ENCODE measurements around the gene RARB. TPM values are rescaled to one million over a fixed set of nuclear protein-coding genes. Genes with fewer than 3 reads are reported as not detected.

RARB gene
- total and polyA plus RNA-seq, 2 donors from 2014 or later, result 8.3 to 14.7 TPM

DNA sequence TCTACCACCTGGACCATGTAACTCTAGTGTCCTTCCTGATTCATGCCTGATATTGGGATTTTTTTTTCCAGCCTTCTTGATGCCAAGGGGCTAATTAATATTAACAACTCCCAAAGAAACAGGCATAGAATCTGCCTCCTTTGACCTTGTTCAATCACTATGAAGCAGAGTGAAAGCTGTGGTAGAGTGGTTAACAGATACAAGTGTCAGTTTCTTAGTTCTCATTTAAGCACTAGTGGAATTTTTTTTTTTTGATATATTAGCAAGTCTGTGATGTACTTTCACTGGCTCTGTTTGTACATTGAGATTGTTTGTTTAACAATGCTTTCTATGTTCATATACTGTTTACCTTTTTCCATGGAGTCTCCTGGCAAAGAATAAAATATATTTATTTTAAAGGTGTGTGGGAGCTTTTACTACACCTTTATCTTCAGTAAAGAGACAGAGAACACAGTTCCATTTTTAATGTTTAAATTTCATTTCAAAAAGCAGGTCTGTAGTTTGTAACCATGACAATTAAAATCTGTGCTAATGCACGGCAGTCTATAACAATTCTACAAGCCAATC is 169.6 kb downstream of the RARB start:
- Histone ChIP-seq H3K27ac (ENCODE audit: low read depth in 2 of 2, low read length in 2 of 2) (no peak overlapping the region), H3K9me3 (ENCODE audit: control insufficient read depth in 2 of 3, insufficient read depth in 1 of 3, low read length in 3 of 3) (no peaks in the 10 kb centered on the region), H3K4me1 (ENCODE audit: control insufficient read depth in 2 of 3, insufficient read depth in 2 of 3, low read depth in 1 of 3, low read length in 3 of 3) (peaks cover 3 to 9% (median 9%) of the 10 kb centered on the region in 3 donors), H3K4me3 (ENCODE audit: low read length in 3 of 3) (no peak overlapping the region), H3K36me3 (ENCODE audit: control insufficient read depth in 2 of 3, insufficient read depth in 3 of 3, low read length in 3 of 3) (peaks cover 2 to 15% (median 6%) of the 10 kb centered on the region in 3 donors), H3K9ac (ENCODE audit: low read length in 3 of 3) (no peak overlapping the region), H3K27me3 (ENCODE audit: control insufficient read depth, insufficient read depth, low read length) (no peaks in the 10 kb centered on the region)
- FAIRE-seq (no peak), DNase-seq (no peak)
- intact Hi-C loops (cut with DNase I), result loop anchor here (10.0 kb wide), 1 partner anchor 823 kb away; no protein-coding TSS in a partner anchor
- TF ChIP-seq, protein P1, sequence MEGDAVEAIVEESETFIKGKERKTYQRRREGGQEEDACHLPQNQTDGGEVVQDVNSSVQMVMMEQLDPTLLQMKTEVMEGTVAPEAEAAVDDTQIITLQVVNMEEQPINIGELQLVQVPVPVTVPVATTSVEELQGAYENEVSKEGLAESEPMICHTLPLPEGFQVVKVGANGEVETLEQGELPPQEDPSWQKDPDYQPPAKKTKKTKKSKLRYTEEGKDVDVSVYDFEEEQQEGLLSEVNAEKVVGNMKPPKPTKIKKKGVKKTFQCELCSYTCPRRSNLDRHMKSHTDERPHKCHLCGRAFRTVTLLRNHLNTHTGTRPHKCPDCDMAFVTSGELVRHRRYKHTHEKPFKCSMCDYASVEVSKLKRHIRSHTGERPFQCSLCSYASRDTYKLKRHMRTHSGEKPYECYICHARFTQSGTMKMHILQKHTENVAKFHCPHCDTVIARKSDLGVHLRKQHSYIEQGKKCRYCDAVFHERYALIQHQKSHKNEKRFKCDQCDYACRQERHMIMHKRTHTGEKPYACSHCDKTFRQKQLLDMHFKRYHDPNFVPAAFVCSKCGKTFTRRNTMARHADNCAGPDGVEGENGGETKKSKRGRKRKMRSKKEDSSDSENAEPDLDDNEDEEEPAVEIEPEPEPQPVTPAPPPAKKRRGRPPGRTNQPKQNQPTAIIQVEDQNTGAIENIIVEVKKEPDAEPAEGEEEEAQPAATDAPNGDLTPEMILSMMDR (IDR thresholded peaks at IDR 0.05; ENCODE audit: borderline replicate concordance, extremely low read depth, insufficient read depth), result no peak

DNA sequence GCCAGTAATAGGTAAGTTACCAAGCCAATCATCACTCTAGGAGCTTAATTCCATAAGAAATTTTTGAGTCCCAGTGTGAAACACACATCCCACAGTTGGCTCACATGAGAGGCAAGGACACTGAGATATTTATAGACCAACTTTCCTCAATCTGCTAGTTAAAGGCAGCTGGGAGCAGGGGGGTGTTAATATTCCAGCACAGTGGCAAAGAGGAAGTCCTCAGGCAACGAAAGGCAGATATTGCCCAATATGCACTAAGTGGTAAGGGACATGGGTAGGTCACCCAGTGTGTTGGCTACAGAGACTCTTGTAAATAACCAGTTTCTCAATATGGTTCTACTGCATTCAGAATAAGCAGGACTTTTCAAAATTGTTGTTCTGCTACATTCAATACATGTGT is 175.6 kb downstream of the RARB start:
- TF ChIP-seq, protein P1 (IDR thresholded peaks at IDR 0.05; ENCODE audit: borderline replicate concordance, extremely low read depth, insufficient read depth), result no peak
- Histone ChIP-seq H3K4me3 (ENCODE audit: low read length in 3 of 3) (no peak overlapping the region), H3K36me3 (ENCODE audit: control insufficient read depth in 2 of 3, insufficient read depth in 3 of 3, low read length in 3 of 3) (peaks cover 3 to 34% (median 5%) of the 10 kb centered on the region in 3 donors), H3K9ac (ENCODE audit: low read length in 3 of 3) (no peak overlapping the region), H3K9me3 (ENCODE audit: control insufficient read depth in 2 of 3, insufficient read depth in 1 of 3, low read length in 3 of 3) (no peaks in the 10 kb centered on the region), H3K27ac (ENCODE audit: low read depth in 2 of 2, low read length in 2 of 2) (no peak overlapping the region), H3K27me3 (ENCODE audit: control insufficient read depth, insufficient read depth, low read length) (no peaks in the 10 kb centered on the region), H3K4me1 (ENCODE audit: control insufficient read depth in 2 of 3, insufficient read depth in 2 of 3, low read depth in 1 of 3, low read length in 3 of 3) (no peaks in the 10 kb centered on the region)
- intact Hi-C loops (cut with DNase I), result no loop called here
- FAIRE-seq (no peak), DNase-seq (no peak)

GRCh38 chr3:25604107-25604805 is 176.2 kb downstream of the RARB start:
- FAIRE-seq, result no peak
- DNase-seq, result no peak

More at GRCh38 chr3:25604107-25604805, 176.2 kb downstream of the RARB start:
- intact Hi-C loops (cut with DNase I), result no loop called here
- H3K27ac ChIP-seq (ENCODE audit: low read depth in 2 of 2, low read length in 2 of 2), result no peak overlapping the region
- no peaks in the 10 kb centered on the region for H3K4me1 ChIP-seq (ENCODE audit: control insufficient read depth in 2 of 3, insufficient read depth in 2 of 3, low read depth in 1 of 3, low read length in 3 of 3)
- TF ChIP-seq, protein P1 (IDR thresholded peaks at IDR 0.05; ENCODE audit: borderline replicate concordance, extremely low read depth, insufficient read depth), result no peak
- no peak overlapping the region for H3K9ac ChIP-seq (ENCODE audit: low read length in 3 of 3)
- no peaks in the 10 kb centered on the region for H3K9me3 ChIP-seq (ENCODE audit: control insufficient read depth in 2 of 3, insufficient read depth in 1 of 3, low read length in 3 of 3)
- no peaks in the 10 kb centered on the region for H3K27me3 ChIP-seq (ENCODE audit: control insufficient read depth, insufficient read depth, low read length)
- no peak overlapping the region for H3K4me3 ChIP-seq (ENCODE audit: low read length in 3 of 3)
- peaks cover 2 to 33% (median 5%) of the 10 kb centered on the region in 3 donors for H3K36me3 ChIP-seq (ENCODE audit: control insufficient read depth in 2 of 3, insufficient read depth in 3 of 3, low read length in 3 of 3)
